Kidney tubule cell (primary cell): ENCODE results near the gene OR13C9.
"Not testable (repeated sequence)": the region's sequence is repeated elsewhere in the genome, so short reads cannot be mapped to it uniquely, and the experiment has no call there.

Experiments used
- DNase-seq: peaks from one replicate; pipeline ENCODE4 v3.0.0-alpha.2; 2018; ENCODE audit warnings: low spot score

The OR13C9 gene, protein sequence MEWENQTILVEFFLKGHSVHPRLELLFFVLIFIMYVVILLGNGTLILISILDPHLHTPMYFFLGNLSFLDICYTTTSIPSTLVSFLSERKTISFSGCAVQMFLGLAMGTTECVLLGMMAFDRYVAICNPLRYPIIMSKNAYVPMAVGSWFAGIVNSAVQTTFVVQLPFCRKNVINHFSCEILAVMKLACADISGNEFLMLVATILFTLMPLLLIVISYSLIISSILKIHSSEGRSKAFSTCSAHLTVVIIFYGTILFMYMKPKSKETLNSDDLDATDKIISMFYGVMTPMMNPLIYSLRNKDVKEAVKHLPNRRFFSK

DNA sequence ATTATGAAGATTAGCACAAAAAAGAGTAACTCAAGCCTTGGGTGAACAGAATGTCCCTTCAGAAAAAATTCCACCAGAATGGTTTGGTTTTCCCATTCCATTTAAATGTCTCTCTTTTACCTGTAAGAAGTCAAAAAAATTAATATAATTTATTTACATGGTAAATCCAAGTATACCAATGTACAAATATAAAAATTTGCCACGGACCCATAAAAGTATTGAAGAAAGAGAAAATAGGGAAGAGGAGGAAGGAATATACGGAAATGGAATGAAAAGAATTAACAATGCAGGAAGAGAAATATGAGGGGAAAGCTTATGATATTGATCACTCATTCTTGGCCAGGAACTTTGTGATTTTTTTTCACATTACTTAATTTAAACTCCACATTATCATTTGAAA, at the start of gene OR13C9:
OR13C9 (minus strand) TSS at position 101 of the 400 bp plus-strand sequence; CDS start at position 101, 0 bp downstream.
- no peak for DNase-seq

- no peak for DNase-seq
Observed at GRCh38 chr9:104658496-104659195, 40.6 kb upstream of the OR13C9 start.

GRCh38 chr9:104635456-104635855, 17.5 kb upstream of the OR13C9 start:
- DNase-seq, result no peak

- no peak for DNase-seq
Observed at GRCh38 chr9:104633976-104634520, 16.0 kb upstream of the OR13C9 start.

GRCh38 chr9:104625964-104626363, 8.0 kb upstream of the OR13C9 start:
- not testable (repeated sequence) for DNase-seq

- DNase-seq, result no peak
Observed at GRCh38 chr9:104617418-104617817, 586 bp downstream of the OR13C9 start.

GRCh38 chr9:104611213-104611612, 6.8 kb downstream of the OR13C9 start:
- no peak for DNase-seq

DNA sequence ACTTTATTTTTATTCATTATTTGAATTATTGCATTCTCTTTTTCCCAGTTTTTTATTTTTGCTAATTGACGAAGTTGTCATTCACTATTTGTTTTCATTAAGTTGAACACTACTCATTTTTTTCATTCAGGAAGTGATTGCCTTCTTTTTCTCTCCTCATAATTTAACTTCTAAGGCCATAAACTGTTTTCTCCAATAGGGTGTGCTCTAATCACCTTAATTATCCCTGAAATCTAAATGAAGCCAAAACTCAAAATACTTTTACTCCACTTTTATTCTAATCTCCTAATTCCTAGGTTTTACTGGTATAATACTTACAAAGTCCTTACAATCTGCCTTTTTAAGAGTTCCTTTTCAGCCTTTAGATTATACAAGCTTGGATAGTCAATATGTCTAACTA, 9.7 kb downstream of the OR13C9 start:
- no peak for DNase-seq

- DNase-seq, result peak; percentile 3
Observed at GRCh38 chr9:104606152-104606551, 11.9 kb downstream of the OR13C9 start.

DNA sequence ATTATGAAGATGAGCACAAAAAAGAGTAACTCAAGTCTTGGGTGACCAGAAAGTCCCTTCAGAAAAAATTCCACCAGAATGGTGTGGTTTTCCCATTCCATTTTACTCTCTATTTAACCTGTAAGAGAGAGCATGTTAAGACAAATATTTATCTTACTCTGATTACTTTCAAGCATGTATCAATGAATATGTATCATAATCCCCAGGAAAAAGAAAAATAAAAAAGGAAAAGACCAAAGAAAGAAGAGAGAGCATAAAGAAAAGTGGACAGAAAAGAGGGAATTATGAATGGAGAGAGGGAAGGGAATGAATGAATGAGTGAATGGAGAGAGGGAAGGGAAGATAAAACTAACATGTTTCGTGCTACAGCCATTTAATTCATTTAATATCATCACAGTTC, 12.5 kb downstream of the OR13C9 start, which contains the start of gene OR13C2:
OR13C2 (minus strand) TSS at position 101 of the 400 bp plus-strand sequence; CDS start at position 101, 0 bp downstream.
- DNase-seq, result not testable (repeated sequence)

DNA sequence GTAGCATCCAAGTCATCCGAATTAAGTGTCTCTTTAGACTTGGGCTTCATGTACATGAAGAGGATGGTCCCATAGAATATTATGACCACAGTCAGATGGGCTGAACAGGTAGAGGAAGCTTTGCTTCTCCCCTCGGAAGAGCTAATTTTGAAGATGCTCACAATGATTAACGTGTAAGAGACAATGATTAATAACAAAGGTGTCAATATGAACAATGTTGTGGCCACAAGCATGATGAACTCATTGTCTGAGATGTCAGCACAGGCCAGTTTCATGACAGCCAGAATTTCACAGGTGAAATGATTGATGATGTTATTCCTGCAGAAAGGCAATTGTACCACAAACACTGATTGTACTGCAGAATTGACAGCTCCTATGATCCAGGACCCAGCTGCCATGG, 13.2 kb downstream of the OR13C9 start:
- DNase-seq, result no peak

GRCh38 chr9:104599313-104599712, 18.7 kb downstream of the OR13C9 start, which contains the start of gene OR13C5:
Gene OR13C5 (minus strand): TSS chr9:104599413. CDS start chr9:104599413, 0 bp downstream.
- not testable (repeated sequence) for DNase-seq

GRCh38 chr9:104598749-104599148, 19.3 kb downstream of the OR13C9 start:
- DNase-seq, result not testable (repeated sequence)

DNA sequence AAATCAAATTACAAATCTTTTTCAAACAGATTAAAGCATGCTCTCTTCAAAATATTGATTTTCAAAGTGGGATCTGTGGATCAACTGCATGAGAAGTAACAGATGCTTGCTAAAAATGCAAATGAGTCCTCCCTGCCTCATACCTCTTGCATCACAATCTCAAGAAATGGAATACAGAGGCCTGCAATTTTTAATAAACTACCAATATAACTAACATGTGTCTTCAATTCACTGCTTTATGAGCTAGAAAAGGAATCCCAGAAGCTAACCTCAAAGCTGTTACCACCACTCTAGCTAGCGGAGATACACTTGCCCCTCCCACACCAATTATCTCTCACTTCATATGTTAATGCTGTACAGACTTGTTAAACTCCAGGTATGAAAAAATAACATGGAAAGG, 28.4 kb downstream of the OR13C9 start:
- no peak for DNase-seq

GRCh38 chr9:104586496-104587180, 31.4 kb downstream of the OR13C9 start:
- DNase-seq, result no peak

- no peak for DNase-seq
Observed at GRCh38 chr9:104580562-104580961, 37.4 kb downstream of the OR13C9 start.

DNA sequence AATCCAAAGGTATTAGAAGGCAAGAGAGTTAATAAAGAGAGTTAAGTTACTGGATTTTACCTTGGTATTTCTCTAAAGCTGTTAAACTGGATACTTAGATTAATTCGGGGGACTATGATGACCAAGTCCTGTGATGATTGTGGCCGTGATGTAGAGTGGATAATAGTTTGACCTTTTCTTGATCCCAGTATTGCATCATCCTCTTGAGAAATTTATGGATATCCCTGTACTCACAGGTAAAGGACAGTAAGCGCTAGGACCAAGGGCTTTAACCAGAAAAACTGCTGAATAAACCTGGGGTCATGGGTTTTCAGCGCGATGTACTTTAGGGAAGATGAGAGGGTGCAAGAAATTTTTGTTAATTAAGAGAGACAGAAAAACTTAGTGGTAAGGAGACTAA, 40.7 kb downstream of the OR13C9 start:
- no peak for DNase-seq

- no peak for DNase-seq
Observed at GRCh38 chr9:104575456-104575855, 42.5 kb downstream of the OR13C9 start.

DNA sequence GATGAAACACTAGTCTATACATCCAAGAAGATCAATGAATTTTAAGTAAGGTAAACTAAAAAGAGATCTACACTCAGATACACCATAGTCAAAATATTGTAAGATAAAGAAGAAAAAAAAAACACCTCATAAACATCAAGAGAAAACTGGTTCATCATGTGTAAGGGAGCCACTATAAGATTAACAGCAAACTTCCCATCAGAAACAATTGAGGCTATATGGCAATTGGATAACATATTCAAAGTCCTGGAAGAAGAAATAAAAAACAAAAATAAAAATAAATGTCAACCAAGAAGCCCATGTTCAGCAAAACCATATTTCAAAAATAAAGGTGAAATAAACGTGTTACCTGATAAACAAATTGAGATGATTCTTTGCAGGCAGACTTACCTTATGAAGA, 45.4 kb downstream of the OR13C9 start:
- DNase-seq, result no peak

DNA sequence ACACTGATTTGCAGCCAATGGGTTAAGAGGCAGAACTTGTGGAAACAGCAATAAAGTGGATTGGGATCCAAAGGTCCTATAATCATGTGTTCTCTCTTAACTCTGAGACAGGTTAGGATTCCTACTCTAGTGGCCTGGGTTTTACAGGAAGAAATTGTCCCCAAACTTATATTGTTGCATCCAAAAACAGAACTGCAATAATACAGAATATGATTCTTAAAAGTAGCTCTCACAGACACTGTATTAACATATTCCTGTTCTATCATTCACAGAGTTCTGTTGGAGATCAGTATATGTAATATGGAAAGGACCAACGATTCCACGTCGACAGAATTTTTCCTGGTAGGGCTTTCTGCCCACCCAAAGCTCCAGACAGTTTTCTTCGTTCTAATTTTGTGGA, 49.1 kb downstream of the OR13C9 start, which contains the start of gene OR13C8:
OR13C8 (plus strand) TSS at position 301 of the 400 bp plus-strand sequence; CDS start at position 301, 0 bp downstream.
- no peak for DNase-seq
